ENCODE measurements around the gene MAP3K13.

DNA sequence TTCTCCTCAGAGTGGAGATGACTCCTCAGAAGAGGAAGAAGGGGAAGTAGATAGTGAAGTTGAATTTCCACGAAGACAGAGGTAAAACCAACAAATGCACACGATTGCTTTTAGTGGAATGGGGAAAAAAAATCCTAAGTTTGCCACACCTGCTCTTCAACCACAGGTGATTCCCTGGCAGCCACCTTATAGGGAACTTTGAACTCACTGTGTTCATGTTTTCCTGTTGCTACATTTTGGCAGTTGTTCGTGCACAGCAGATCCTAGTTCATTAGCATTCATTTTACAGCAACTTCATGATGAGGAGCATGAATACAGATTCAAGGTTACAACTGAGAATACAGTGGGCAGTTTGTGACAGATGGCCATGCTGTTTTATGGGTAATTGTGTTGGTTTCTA, 114.4 kb downstream of the MAP3K13 start:
- TF ChIP-seq CTCF (IDR thresholded peaks at IDR 0.05): no peak
- TF ChIP-seq POLR2A (IDR thresholded peaks at IDR 0.05): no peak
- no peak for TF ChIP-seq EP300 (IDR thresholded peaks at IDR 0.05)

Measured in sigmoid colon (tissue), 4 donors.